Smooth muscle cell (in vitro differentiated cells): Measurements from ENCODE around the gene DAPP1. TPM values are rescaled to one million over a fixed set of nuclear protein-coding genes. Genes with fewer than 3 reads are reported as not detected.

Experiments used
- DNase-seq: peaks from one replicate; lab custom pipeline; 2025; ENCODE audit not compliant: unreplicated experiment; lab: John Stamatoyannopoulos, UW
- H2AFZ ChIP-seq: fragments of 200-600 bp; sonication (generic); 2 replicates; pipeline ENCODE4 v1.6.0; 2016; ENCODE audit warnings: antibody characterized with exemption, low read depth, mild to moderate bottlenecking
- H3F3A ChIP-seq: fragments of 200-600 bp; sonication (generic); 2 replicates; pipeline ENCODE4 v1.6.0; 2017; ENCODE audit warnings: antibody characterized with exemption, low read depth
- H3K27ac ChIP-seq: fragments of 200-600 bp; sonication (generic); 2 replicates; pipeline ENCODE4 v1.5.1; 2016; ENCODE audit warnings: low read depth, mild to moderate bottlenecking
- H3K27me3 ChIP-seq: fragments of 200-600 bp; sonication (generic); 2 replicates; pipeline ENCODE4 v1.6.1; 2016; ENCODE audit warnings: low read depth, mild to moderate bottlenecking
- H3K36me3 ChIP-seq: fragments of 200-600 bp; sonication (generic); 2 replicates; pipeline ENCODE4 v1.5.1; 2016; ENCODE audit warnings: low read depth
- H3K4me1 ChIP-seq: fragments of 200-600 bp; sonication (generic); 2 replicates; pipeline ENCODE4 v1.5.1; 2016; ENCODE audit warnings: low read depth
- H3K4me2 ChIP-seq: fragments of 200-600 bp; sonication (generic); 2 replicates; pipeline ENCODE4 v1.6.0; 2016; ENCODE audit warnings: mild to moderate bottlenecking
- H3K4me3 ChIP-seq: fragments of 200-600 bp; sonication (generic); 2 replicates; pipeline ENCODE4 v1.5.1; 2016; ENCODE audit warnings: mild to moderate bottlenecking
- H3K79me2 ChIP-seq: fragments of 200-600 bp; sonication (generic); 2 replicates; pipeline ENCODE4 v1.6.0; 2016; ENCODE audit warnings: low read depth, mild to moderate bottlenecking
- H3K9ac ChIP-seq: fragments of 200-600 bp; sonication (generic); 2 replicates; pipeline ENCODE4 v1.6.0; 2016; ENCODE audit warnings: low read depth
- H3K9me3 ChIP-seq: fragments of 200-600 bp; sonication (generic); replicated peaks from 2 replicates; pipeline ENCODE4 v1.5.1; 2016; ENCODE audit warnings: low read depth
- H4K20me1 ChIP-seq: fragments of 200-600 bp; sonication (generic); 2 replicates; pipeline ENCODE4 v1.6.0; 2016; ENCODE audit warnings: low read depth
- CTCF ChIP-seq: fragments of 200-600 bp; sonication (generic); IDR thresholded peaks from 2 replicates; pipeline ENCODE4 v1.5.1; 2017; ENCODE audit warnings: borderline replicate concordance, mild to moderate bottlenecking, antibody characterized with exemption; ENCODE audit not compliant: insufficient read depth, poor library complexity, severe bottlenecking
- WGBS: methylation state at CpG from one replicate; pipeline ENCODE4 v1.1.7; 2016; ENCODE audit warnings: low lambda C conversion rate; 5-methylcytosine and 5-hydroxymethylcytosine counted together
- polyA plus RNA-seq: library from polyadenylated mRNA; unstranded; fragments of >200 nt; fragmentation: Nextera tagmentation; extraction: Ambion mirVana; gene quantifications from 2 replicates; pipeline ENCODE4 v1.2.1, GENCODE V29; 2016
- total RNA-seq: library from RNA; depleted of rRNA; stranded (reverse); fragments of >200 nt; gene quantifications from 2 replicates; pipeline ENCODE4 v1.2.3, GENCODE V29; 2014

DAPP1 gene
- total and polyA plus RNA-seq, 2 experiments from 2014 or later, result 1.0 to 7.9 TPM

GRCh38 chr4:99809326-99809725, 7.3 kb upstream of the DAPP1 start:
- Histone ChIP-seq H4K20me1 (no peaks in the 10 kb centered on the region), H2AFZ (no peak overlapping the region), H3K9me3 (no peaks in the 10 kb centered on the region), H3K4me2 (no peak overlapping the region), H3F3A (no peaks in the 10 kb centered on the region), H3K4me3 (no peak overlapping the region), H3K4me1 (no peaks in the 10 kb centered on the region), H3K27me3 (no peaks in the 10 kb centered on the region), H3K79me2 (no peaks in the 10 kb centered on the region), H3K9ac (no peak overlapping the region), H3K36me3 (no peaks in the 10 kb centered on the region), H3K27ac (no peak overlapping the region)
- no peak for TF ChIP-seq CTCF
- DNase-seq, result no peak
- 97% methylated on average over 1 of the region's 1 CpG for WGBS

GRCh38 chr4:99810536-99810935, 6.1 kb upstream of the DAPP1 start:
- no peak overlapping the region for H3K4me2 ChIP-seq

GRCh38 chr4:99811117-99811516, 5.5 kb upstream of the DAPP1 start:
- H3K4me2 ChIP-seq, result no peak overlapping the region
- no peak overlapping the region for H3K9ac ChIP-seq
- H4K20me1 ChIP-seq, result no peaks in the 10 kb centered on the region
- no peak for TF ChIP-seq CTCF
- no peak overlapping the region for H3K4me3 ChIP-seq
- H2AFZ ChIP-seq, result no peak overlapping the region
- H3F3A ChIP-seq, result no peaks in the 10 kb centered on the region
- H3K4me1 ChIP-seq, result no peaks in the 10 kb centered on the region
- WGBS, result 67% methylated on average over 1 of the region's 1 CpG
- no peaks in the 10 kb centered on the region for H3K9me3 ChIP-seq
- H3K79me2 ChIP-seq, result no peaks in the 10 kb centered on the region
- H3K27me3 ChIP-seq, result no peaks in the 10 kb centered on the region
- no peak overlapping the region for H3K27ac ChIP-seq
- H3K36me3 ChIP-seq, result no peaks in the 10 kb centered on the region
- no peak for DNase-seq

More at GRCh38 chr4:99810536-99810935, 6.1 kb upstream of the DAPP1 start:
- Histone ChIP-seq H2AFZ (no peak overlapping the region), H3K36me3 (no peaks in the 10 kb centered on the region), H3F3A (no peaks in the 10 kb centered on the region), H3K27ac (no peak overlapping the region), H3K27me3 (no peaks in the 10 kb centered on the region), H3K9ac (no peak overlapping the region), H3K4me1 (no peaks in the 10 kb centered on the region), H4K20me1 (no peaks in the 10 kb centered on the region), H3K79me2 (no peaks in the 10 kb centered on the region), H3K4me3 (no peak overlapping the region), H3K9me3 (no peaks in the 10 kb centered on the region)
- no peak for DNase-seq
- TF ChIP-seq CTCF, result no peak

GRCh38 chr4:99811850-99812249, 4.8 kb upstream of the DAPP1 start:
- Histone ChIP-seq H2AFZ (no peak overlapping the region), H3K4me3 (no peak overlapping the region), H3K9ac (no peak overlapping the region), H3K79me2 (no peaks in the 10 kb centered on the region), H3K36me3 (no peaks in the 10 kb centered on the region), H3K4me1 (no peaks in the 10 kb centered on the region), H4K20me1 (no peaks in the 10 kb centered on the region), H3F3A (no peaks in the 10 kb centered on the region), H3K27me3 (no peaks in the 10 kb centered on the region), H3K27ac (no peak overlapping the region), H3K4me2 (no peak overlapping the region), H3K9me3 (no peaks in the 10 kb centered on the region)
- TF ChIP-seq CTCF, result peak; percentile 49
- 86% methylated on average over 1 of the region's 1 CpG for WGBS
- no peak for DNase-seq
